A673 (cell line): Measurements from ENCODE around the gene SUCLG1.

Experiments
- CTCF ChIP-seq: fragments of 300-800, 200-600 bp; sonication (generic); conservative IDR thresholded peaks from 2 replicates; pipeline ENCODE4 v1.5.1; 2017; ENCODE audit warnings: low read depth, mild to moderate bottlenecking, antibody characterized with exemption, low read length, moderate library complexity, mixed read lengths
- EZH2 ChIP-seq: fragments of 200-600 bp; sonication (generic); IDR thresholded peaks from 2 replicates; pipeline ENCODE4 v1.6.1; 2017; ENCODE audit warnings: borderline replicate concordance, low read depth, mild to moderate bottlenecking, mixed read lengths, antibody characterized with exemption, low read length; ENCODE audit not compliant: poor library complexity, severe bottlenecking

GRCh38 chr2:84449055-84449454 lies 10.0 kb downstream of the SUCLG1 start:
- TF ChIP-seq CTCF (no peak), EZH2 (no peak)
